Stimulated activated CD8-positive, alpha-beta memory T cell treated with anti-CD3 and anti-CD28 coated beads, Interleukin-12 subunit alpha, Interleukin-12 subunit beta, amount 100 ng/mL, for 24 hours (primary cell): ENCODE data around the gene GADD45B.
A peak's percentile ranks its signal among the peaks of the same experiment; 100 is the strongest.
"Not testable (repeated sequence)": the region's sequence is repeated elsewhere in the genome, so short reads cannot be mapped to it uniquely, and the experiment has no call there.

Experiments used
- DNase-seq: peaks from one replicate; pipeline ENCODE4 v3.0.0-alpha.2; 2020; ENCODE audit errors: extremely low read depth

The GADD45B gene

DNA sequence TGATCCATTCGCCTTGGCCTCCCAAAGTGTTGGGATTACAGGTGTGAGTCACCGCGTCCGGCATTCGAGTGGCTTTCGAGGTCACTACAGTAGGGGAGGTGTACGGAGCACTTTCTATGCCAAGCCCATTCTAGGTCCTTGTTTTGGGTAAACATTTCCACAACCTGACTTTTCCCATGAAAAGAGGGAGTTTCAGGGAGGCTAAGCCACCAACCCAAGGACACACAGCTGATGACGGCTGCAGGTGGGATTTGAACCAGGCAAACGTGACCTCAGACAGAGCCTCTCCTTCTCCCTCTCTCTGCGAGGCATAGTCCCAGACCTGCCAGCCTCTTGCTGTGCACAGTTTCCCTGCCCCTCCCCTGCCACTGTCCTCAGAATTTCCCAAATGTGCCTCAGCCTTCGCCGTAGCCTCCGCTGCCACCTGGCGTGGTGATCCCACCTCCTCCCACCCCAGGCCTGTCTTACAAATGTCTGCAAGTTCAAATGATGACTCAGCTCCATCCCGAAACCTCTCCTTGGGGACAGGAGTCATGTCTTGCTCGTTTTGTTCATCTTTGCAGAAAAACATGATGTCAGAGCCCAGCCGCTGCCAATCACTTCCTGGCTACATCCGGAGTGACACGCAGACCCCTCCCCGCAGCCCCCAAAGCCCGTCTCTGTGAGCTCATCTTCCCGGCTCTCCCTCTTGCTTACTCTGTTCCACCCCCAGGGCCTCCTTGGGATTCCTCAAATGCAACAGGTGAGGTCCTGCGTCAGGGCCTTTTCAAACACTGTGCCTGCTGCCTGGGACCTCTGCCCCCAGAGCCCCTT lies 6.6 kb upstream of the GADD45B start:
- DNase-seq = no peak

DNA sequence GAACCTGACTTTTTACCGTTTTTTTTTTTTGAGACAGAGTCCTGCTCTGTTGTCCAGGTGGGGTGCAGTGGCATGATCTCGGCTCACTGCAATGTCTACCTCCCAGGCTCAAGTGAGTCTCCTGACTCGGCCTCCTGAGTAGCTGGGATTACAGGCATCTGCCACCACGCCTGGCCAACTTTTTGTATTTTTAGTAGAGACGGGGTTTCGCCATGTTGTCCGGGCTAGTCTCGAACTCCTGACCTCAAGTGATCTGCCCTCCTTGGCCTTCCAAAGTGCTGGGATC lies 6.1 kb upstream of the GADD45B start:
- not testable (repeated sequence) for DNase-seq

DNA sequence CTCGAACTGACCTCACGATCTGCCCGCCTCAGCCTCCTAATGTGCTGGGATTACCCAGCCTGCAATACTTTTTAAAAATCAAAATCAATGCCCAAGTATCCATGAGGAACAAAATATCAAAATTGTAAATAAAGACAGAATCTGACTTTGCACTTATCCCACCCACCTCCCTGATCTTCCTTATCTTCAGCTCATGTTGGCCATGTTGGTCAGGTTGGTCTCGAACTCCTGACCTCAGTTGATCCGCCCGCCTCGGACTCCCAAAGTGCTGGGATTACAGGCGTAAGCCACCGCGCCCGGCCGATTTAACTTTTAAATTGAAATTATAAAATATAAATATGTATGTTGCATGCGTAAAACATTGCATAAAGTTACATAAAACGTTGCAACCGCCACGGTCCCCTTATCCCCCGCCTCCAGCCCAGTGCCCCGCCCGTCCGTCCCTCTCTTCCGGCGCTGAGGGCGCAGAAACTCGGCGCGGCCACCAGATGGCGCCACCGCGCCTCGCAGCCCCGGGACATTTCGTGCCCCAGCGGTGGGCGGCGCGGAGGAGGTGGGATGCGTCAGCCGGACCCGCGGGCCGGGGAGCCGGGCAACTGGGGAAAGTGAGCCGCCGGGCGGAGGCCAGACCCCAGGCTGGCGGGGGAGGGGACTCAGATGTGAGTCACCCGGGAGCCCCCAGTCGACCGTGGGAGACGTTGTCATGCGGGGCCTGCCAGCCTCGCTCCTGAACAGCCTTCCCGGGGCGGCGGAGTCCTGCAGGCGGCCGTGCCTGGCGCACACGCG lies 1.5 kb upstream of the GADD45B start:
- DNase-seq = peak; percentile 84

DNA sequence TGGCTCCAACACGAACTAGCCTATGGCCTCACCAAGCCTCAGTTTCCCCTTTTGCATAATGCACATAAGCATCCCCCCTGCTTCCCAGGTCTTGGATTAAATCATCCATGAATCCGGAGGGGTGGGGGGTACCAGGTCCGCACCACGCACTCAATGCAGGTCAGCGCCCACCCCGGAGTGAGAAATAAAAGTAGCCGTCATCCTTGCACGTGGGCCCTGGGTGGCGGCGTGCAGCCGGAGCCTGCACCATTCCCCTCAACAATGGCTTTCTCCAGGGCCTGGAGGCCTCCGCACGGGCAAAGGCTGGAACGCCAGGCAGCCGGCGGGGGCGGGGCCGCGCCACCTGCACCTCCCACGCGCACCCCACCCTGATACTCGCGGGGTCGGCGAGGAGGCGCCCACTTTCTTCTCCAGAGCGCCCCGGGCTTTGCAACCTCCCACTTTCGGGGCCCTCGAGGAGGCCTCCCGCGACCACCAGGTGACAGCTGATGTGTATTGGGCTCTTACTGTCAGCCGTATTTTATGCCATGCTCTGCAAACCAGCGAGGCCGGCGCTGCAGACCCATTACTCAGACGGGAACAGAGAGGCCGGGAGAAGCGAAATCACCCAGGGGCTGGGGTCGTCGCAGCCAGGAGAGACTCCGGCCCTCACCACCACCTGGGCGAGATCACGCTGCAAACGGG lies 767 bp upstream of the GADD45B start:
- DNase-seq = no peak

DNA sequence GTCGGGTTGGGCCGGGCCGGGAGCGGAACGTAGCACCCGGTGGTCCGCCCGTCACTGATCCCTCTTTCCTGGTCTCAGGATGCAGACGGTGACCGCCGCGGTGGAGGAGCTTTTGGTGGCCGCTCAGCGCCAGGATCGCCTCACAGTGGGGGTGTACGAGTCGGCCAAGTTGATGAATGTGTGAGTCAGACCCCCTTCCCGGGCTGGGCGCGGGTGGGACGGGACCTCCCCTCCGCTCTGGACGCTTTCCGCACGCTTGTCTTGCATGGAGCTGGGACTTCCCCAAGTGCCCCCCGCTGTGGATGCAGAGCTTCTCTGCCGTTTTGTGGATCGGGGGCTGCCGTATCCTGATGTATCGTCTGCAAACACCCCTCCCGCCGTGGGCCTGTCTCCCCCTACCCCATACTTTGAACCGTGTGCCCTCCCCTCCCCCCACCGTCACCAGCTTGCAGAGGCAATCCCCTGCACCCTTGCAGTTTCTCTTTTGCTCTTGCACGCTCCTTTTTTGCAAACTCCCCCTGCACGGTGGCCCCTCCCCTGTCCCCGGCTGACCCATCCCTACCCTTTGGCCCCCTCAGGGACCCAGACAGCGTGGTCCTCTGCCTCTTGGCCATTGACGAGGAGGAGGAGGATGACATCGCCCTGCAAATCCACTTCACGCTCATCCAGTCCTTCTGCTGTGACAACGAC lies 669 bp downstream of the GADD45B start:
- DNase-seq = no peak

DNA sequence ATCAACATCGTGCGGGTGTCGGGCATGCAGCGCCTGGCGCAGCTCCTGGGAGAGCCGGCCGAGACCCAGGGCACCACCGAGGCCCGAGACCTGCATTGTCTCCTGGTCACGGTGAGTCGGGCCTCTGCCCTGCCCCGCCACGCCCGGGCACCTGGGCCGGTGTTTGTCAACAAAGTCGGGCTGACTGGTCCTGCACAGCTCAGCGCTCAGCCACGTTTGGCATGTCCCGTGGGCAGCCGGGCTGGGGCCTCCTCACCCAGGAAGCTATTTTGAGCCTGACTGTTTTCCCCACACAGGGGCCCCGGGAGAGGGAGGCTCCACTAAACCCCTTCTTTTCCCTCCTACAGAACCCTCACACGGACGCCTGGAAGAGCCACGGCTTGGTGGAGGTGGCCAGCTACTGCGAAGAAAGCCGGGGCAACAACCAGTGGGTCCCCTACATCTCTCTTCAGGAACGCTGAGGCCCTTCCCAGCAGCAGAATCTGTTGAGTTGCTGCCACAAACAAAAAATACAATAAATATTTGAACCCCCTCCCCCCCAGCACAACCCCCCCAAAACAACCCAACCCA lies 1.3 kb downstream of the GADD45B start:
- no peak for DNase-seq

DNA sequence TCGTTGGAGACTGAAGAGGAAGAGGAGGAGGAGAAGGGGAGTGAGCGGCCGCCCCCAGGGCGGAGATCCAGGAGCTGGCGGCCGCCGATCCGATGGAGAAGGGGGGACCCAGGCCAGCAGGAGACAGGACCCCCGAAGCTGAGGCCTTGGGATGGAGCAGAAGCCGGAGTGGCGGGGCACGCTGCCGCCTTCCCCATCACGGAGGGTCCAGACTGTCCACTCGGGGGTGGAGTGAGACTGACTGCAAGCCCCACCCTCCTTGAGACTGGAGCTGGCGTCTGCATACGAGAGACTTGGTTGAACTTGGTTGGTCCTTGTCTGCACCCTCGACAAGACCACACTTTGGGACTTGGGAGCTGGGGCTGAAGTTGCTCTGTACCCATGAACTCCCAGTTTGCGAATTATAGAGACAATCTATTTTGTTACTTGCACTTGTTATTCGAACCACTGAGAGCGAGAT lies 1.8 kb downstream of the GADD45B start:
- no peak for DNase-seq

DNA sequence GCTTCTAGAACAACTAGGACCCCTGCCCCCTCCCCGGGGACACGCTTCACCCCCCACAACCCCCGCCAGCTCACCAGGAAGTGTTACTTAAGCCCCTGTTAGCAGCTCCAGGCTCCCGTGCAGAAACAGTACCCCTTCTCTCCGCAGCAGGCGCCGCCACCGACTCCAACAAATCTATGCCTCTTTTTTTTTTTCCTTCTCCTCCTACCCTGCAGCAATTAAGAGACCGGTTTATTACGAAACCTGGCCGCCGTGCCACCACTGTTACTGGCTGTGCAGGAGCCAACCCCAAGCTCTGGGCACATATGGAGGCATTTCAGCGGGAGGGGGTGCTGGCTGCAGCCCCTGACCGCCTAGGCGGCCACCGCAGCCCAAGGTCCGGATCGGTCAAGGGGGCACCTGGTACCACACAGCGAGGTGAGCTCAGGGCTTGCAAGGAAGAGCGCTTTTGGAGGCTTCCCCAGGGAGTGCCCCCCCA lies 2.4 kb downstream of the GADD45B start:
- no peak for DNase-seq

DNA sequence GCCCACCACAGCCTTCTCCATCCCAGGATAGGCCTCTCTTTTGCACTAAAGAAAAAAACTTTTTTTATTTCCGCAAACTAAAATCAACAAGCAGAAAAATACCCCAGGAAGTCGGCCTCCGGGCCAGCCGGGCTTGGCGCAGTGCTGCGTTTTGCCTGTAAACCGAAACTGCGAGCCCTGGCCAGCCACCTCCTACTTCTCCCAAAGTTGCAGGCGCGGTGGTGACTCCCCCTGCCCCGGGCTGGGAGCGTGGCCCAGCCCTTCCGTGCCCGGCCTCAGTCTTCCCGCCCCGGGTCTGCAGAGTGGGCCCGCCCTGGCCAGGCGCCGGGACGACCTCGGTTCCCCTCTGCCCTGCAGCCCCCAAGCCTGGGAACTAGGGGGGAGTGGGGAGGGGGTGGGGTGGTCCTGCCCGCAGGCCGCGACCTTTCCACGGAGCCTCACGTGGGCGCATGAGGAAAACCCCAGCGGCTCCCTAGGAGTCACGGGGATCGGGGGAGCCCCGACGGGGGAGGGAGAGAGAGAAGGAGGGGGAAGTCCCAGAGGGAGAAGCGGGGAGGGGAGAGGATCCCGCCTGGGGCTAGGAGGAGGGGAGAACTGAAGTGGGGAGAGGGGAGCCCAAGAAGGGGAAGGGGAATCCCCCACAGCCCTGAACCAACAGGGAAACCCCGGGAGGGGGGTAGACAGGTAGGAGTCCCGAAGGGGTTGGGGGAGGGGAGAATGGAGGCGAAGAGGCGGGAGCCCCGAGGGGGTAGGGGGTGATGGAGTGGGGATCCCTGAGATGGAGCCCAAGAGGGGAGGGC lies 3.0 kb downstream of the GADD45B start:
- no peak for DNase-seq

DNA sequence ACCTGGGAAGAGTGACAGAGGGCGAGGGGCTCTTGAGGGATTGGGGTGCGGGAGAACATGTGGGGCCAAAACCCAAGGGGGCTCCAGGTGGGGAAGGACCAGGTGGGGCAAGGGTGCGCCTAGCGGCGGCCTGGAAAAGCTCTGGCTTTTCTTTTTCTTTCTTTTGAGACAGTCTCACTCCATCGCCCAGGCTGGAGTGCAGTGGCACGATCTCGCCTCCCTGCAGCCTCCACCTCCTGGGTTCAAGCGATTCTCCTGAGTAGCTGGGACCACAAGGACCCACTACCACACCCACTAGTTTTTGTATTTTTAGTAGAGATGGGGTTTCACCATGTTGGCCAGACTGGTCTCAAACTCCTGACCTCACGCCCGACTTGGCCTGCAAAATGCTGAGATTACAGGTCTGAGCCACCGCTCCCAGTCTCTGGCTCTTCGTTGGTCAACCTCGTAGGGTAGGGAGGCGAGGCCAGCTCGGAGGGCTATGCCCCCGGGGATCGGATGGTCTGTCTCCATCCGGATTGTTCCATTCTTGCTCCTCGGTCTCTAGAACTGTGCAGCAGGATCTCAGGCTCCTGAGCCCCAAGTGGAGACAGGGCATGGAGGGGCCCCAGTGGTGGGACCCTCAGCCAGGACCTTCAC lies 3.7 kb downstream of the GADD45B start:
- DNase-seq = no peak

DNA sequence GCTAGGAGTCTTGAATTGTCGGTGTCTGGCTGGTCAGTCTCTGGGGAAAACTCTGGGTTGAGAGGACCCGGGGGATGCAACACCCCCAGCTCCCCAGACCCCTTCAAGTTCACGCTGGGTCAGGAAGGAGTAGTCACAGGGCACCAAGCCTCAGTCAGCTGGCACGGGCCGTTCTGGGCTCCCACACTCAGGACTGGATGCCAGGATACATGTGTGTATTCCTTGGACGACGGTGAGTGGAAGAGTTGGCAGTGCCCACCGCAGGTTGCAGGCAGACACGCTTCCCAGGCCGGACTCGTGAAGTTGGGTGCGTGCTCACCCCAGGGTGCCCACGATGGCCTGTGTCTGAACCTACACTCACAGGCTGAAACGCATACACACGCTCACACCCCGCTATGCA lies 5.5 kb downstream of the GADD45B start:
- no peak for DNase-seq

DNA sequence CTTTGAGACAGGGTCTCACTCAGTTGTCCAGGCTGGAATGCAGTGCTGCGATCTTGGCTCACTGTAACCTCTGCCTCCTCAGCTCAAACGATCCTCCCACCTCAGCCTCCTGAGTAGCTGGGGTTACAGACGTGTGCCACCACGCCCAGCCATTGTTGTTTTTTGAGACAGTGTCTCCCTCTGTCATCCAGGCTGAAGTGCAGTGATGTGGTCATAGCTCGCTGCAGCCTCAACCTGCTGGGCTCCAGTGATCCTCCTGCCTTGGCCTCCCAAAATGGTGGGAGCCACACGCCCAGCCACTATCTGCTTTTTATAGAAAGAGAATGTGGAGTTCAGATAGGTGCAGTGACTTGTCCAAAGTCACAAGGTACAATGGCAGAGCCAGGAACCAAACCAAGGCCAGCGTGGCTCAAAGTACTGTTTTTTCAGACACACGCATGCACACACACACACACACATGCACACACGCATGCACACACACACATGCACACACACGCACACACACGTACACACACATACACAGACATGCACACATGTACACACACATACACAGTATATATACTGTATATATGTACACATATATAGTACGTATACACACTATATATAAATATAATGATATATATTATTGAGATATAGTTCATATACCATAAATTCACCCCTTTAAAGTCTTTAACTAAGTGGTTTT lies 6.6 kb downstream of the GADD45B start:
- DNase-seq = no peak

DNA sequence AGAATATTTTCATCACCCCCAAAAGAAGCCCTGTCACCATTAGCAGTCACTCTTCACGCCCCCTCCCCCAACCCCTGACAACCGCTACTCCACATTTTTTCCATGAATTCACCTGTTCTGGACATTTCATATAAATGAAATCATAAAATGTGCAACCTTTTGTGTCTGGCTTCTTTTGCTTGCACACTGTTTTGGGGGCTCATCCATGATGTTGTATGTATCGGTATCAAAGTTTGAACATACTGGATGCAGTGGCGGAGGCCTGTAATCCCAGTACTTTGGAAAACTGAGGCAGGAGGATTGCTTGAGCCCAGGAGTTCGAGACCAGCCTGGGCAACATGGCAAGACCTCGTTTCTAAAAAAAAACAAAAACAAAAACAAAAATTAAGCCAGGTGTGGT lies 7.2 kb downstream of the GADD45B start:
- DNase-seq = no peak

DNA sequence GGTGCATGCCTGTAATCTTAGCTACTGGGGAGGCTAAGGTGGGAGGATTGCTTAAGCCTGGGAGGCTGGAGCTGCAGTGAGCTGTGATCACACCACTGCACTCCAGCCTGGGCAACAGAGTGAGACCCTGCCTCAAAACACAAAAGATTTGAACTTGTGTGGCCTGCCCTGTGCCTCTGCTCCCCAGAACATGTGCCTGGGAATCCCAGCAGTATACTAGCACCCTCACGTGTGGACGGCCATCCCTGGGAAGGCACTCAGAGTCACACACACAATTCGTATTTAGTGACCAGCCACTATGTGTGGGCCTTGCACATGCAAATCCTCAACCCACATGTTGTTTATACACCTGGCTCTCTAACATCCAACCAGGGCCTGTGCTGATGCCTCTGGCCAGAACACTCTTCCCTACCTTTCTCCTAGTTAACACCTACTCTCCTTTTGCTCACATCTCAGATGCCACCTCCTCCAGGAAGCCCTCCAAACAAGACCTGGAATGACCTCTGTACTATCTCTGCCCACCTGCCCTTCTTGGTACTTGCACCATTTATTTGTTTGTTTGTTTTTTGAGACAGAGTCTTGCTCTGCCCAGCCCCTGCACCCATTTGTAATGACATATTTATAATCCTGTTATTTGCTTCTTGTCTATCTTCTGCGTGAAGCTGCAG lies 7.7 kb downstream of the GADD45B start:
- DNase-seq = no peak

DNA sequence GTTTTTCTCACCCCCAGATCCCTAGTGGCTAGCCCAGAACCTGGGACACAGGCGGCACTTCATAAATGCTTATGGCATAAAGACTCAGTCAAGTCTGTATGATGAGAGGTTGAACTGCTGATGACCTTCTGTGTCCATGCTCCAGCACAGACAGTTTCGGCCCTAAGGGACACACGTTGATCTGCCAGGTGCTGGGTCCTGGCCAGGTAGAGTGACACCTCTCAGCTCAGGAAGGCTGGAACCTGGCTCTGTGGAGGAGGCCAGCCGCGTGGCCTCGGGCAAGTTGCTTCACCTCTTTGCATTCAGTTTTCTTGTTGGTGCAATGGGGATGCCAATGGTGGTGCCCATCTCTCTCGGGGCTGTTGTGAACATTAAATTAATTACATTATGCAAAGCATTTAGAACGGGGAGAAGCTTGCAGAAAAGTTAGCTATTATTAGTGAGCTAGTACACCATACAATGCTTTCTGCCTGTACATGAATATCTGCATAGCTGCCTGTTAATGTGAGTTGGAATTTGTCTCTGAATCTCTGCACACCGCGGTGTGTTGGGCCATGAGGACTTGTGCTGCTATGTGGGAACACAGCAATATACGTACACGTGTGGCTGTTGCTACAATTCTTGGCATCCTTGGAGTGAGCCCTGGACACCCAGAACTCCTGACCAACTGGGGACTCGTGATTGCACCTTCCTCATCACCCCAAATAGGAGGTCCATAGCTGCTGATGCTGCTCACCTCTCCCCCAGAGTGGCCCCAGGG lies 8.4 kb downstream of the GADD45B start:
- no peak for DNase-seq

DNA sequence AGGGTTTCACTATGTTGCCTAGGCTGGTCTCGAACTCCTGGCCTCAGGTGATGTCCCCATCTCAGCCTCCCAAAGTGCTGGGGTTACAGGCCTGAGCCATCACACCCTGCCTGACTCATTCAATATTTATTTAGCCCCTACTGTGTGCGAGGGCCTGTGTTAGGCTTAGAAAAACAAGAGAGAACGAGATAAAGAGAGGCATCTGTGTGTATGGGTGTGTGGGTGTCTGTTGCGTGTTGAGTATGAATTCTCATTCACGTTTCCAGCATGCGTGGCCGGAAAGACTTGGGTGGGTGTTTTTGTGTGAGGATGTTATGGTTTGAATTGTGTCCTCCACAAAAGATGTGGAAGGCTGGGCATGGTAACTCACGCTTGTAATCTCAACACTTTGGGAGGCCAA lies 9.5 kb downstream of the GADD45B start:
- no peak for DNase-seq

DNA sequence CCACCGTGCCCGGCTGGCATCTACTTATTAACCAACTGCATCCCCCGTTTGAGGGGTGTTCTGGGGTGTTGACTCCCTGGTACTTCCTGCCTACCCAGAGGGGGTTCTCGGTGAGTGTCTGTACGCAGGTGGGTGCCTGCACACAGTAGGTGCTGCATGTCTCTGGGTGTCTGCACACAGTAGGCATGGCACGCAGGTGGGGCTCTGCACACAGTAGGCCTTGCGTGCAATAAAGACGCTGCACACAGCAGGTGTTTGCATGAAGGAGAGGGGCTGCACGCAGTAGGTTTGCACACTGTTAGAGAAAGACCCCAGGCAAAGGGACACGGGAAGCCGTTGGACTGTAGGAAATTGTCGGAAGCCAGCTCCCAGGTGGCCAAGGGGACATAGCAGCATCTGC lies 11.2 kb downstream of the GADD45B start:
- no peak for DNase-seq

DNA sequence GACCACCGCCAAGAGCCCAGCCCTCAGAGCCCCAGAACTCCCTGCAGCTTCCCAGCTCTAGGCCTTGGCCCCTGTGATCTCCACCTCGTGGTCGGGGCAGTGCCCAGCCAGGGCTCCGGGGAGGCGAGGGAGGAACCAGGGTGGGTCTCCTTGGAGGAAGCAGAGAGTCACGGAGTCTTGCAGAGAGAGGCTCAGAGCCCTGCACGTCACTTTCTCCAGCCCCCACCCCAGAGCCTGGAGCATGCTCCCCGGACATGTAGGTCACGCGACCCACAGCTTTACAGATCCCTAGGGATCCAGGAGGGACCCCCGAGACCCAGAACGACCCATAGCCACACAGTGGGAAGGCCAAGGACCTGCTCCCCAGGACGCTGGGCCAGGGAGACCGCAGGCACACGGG lies 11.9 kb downstream of the GADD45B start:
- no peak for DNase-seq
